GM20000 (cell line): ENCODE results near the gene ENAH.

Source experiments
- DNase-seq: peaks from one replicate; pipeline ENCODE4 v3.0.0; 2012; ENCODE audit warnings: low spot score
- CTCF ChIP-seq: IDR thresholded peaks from 2 replicates; pipeline ENCODE4 v1.5.1; 2012; ENCODE audit warnings: mild to moderate bottlenecking, control low read depth; ENCODE audit errors: extremely low read depth, missing control alignments

The ENAH gene

GRCh38 chr1:225446595-225446960 is 206.3 kb downstream of the ENAH start:
- no peak for TF ChIP-seq CTCF

GRCh38 chr1:225445639-225446594 is 207.0 kb downstream of the ENAH start:
- no peak for DNase-seq
- no peak for TF ChIP-seq CTCF

More at GRCh38 chr1:225446595-225446960, 206.3 kb downstream of the ENAH start:
- DNase-seq, result no peak

GRCh38 chr1:225442123-225442505 is 210.8 kb downstream of the ENAH start:
- DNase-seq, result no peak
- TF ChIP-seq CTCF, result no peak

- no peak for DNase-seq
- peak; percentile 14 for TF ChIP-seq CTCF
Measured at GRCh38 chr1:225441314-225442122, 211.4 kb downstream of the ENAH start.

- TF ChIP-seq CTCF, result no peak
- no peak for DNase-seq
Measured at GRCh38 chr1:225440380-225441221, 212.3 kb downstream of the ENAH start.

GRCh38 chr1:225437710-225438437 is 215.0 kb downstream of the ENAH start:
- DNase-seq, result no peak

More at GRCh38 chr1:225437710-225438437, 215.0 kb downstream of the ENAH start:
- TF ChIP-seq CTCF, result no peak
